HG03066 (cell line): ENCODE measurements around the gene ME3.
"Not testable (repeated sequence)": the region's sequence is repeated elsewhere in the genome, so short reads cannot be mapped to it uniquely, and the experiment has no call there.

Source experiments
- ATAC-seq: cut with Tn5 transposase; IDR thresholded peaks from one replicate; pipeline ENCODE4 v1.9.1; 2021; ENCODE audit warnings: low read depth; ENCODE audit not compliant: unreplicated experiment

The ME3 gene

DNA sequence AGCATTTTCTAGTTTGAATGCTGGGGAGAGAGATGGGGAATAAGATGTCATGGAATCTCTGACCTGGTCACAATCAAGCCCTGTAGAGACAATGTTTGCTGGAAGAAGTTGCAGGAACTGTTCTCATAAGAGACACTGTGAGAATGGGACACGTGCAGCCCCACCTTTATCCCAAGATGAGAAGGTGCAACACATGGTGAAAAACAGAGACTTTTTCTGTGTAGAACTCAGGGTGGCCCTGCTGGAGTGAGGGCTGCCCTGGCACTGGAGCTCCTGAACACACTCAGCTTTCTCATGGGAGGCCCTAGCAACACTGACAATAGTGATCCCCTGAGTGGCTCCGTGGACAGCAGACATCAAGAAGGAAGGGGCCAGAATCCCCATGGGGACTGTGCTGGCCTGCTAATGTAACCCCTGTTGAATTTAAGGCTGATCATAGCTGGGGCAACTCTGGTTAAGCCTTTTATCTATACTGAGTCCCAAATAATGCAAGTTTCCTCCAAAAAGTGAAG is 106.6 kb downstream of the ME3 start:
- no peak for ATAC-seq

DNA sequence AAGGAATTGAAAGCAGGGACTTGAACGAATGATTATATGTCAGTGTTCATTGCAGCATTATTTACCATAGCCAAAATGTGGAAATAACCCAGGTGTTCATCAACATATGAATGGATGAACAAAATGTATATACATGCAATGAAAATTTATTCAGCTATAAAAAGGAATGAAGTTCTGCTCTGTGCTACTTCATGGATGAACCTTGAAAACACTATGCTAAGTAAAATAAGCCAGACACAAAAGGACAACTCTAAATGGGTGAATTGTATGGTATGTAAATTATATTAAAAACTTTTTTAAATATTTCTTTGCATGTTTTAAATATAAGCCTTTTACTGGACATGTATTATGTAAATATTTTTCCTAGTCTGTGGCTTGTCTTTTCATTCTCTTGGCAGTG is 107.0 kb downstream of the ME3 start:
- no peak for ATAC-seq

DNA sequence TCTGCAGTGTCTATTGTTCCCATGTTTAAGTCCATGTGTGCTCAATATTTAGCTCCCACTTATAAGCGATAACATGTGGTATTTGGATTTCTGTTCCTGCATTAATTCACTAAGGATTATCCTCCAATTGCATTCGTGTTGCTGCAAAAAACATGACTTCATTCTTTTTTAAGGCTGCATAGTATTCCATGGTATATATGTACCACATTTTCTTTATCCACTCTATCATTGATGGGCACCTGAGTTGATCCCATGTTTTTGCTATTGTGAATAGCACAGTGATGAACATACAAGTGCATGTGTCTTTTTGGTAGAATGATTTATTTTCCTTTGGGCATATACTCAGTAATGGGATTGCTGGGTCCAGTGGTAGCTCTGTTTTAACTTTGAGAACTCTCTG is 109.6 kb downstream of the ME3 start:
- not testable (repeated sequence) for ATAC-seq

DNA sequence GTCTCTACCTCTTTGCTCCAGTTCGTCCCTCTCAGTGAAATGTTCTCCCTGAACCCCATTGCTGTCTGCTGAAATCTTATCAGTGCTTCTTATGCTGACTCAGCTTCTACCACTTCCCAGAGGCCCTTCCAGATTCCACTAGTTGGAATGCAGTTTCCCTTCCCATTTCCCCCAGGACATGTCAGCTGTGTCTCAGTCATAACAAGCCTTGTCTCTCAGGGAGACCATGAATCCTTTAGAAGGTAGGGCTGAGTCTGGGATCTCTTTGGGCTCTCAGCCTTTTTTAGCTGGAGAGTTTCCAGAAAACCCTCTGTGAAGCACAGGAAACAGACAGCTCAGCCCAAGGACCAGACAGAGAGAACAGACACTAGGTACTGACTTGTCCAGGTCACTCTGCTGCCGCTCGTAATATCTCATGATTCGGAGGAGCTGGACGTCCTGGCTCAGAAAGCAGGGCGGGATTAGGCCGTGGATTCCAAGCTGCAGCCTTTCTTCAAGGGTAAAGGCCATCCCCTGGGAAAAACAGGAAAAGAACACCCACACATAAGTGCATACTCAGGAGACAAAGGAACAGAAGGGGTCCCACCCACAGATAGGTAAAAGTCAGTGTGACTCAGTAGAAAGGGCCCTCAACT is 113.0 kb downstream of the ME3 start:
- no peak for ATAC-seq

DNA sequence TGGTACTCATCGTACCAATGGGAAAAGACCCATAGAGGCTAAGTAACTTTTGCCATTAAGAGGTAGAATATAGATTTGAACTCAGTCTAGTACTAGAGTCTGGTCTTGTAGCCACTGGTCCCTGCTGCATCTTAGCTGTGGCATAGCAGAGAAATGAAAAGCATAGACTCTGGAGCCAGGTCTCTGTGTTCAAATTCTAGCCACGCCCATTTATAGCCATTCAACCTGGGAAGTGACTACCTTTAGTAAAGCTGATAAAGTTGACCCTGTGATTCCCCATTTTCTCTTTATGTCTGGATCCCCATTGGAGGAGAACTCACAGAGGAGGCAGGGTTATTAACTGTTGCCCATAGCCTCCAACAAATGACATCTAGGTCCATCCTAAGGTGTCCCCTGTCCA is 113.6 kb downstream of the ME3 start:
- no peak for ATAC-seq

DNA sequence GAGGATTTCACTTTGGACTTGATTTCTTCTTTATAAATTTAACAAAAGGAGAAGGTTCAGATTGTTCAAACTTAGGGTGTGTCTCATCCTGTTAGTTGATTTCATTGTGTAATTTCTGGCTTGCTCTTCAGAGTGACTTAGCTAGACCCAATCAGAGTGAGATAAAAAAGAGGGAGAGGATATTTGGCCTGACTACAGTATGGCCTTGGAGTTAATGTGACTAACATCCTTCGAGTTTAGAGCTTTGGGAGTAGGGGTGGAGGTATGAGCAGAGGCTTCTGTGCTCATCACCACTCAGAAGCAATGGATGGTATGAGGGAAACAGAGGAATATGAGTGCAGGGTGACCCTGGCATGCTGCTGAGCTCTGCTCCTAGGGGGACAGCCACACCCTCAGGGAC is 114.2 kb downstream of the ME3 start:
- ATAC-seq: no peak

DNA sequence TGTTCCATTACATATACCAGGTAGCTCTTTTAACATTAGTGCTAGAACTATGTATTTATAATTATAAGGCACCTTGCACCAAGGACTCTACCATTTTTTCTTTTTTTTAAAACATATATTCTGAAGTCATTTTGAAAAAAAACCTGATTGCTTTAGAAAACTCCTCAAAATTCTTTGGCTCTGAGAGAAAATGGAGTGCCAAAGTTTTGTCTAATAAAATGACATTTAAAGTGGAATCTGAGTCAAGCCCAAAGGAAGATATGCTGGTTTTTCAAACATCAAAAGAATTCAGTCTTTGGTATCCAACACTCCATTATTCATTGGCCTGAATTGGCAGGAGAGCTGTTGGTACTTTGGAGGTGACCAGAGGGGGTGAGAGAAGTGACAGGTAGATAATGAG is 116.5 kb downstream of the ME3 start:
- no peak for ATAC-seq

DNA sequence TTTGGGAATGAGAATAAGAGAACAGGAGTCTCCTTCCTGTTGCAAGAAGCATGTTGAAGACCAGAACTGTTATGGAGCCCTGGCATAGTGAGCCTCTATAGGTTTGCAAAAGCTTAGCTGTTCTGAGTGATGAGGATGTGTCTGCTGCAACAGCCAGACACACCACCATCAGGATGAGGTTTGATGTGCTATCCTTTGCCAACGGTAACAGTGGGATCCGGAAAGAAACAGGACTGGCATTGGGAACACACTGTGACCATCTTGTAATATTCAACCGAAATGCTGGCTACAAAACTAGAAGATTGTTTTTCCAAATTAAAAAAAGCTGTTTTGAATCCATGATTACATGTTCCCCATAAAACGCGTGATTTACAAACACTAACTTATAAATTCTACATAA is 117.0 kb downstream of the ME3 start:
- no peak for ATAC-seq

DNA sequence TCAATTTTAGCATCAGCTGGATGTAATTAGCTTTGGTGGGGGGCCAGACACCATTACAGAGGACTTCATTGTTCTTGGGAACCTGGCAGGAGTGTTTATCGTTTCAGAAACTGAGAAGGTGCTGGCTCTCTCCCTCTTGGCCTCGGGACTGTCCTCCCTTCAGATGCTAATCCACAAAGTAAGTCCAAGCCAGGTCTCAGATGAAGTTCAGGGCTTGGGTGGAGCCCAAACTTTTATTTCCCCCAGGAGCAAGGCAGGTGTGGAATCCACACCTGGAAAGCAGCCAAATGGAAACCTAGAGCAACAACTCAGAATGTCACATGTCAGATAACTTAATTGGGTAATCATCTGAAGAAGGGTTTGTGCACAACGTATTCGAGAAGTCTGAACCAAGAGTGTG is 119.2 kb downstream of the ME3 start:
- ATAC-seq: no peak

DNA sequence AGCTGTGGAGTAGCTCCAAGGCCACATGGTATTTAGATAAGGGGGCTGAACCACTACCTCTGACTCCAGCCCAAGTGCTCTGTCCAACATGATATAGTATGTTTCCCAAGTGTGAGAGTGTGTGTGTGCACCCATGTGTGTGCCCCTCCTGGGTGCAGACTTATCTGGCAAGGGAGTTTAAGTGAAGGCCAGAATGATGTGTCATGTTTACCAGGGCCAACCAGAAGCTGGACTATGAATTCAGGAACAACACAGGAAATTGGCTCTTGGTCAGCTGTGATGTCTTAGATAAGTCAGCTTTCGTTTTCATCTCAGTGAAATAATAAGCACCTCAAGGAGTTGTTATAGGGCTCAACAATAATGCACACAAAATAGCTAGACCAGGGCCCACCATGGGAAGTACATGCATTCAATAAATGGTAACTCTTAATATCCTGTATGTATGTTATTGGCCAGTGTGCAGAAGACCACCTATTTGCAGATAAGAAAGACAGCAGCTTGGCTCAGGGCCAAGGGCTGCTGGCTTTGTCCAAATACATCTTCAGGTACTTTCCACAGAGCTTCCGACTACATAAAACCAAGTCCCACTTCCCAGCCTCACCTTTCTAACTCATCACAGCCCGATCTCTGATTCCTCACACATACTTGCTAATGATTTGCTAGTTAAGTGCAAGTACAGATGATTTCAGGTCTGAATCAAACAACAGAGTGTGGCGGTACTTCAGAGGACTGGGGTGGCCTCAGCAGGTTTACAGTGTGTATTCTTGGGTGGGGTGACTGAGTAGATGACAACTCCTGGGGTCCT is 120.9 kb downstream of the ME3 start:
- ATAC-seq: no peak

DNA sequence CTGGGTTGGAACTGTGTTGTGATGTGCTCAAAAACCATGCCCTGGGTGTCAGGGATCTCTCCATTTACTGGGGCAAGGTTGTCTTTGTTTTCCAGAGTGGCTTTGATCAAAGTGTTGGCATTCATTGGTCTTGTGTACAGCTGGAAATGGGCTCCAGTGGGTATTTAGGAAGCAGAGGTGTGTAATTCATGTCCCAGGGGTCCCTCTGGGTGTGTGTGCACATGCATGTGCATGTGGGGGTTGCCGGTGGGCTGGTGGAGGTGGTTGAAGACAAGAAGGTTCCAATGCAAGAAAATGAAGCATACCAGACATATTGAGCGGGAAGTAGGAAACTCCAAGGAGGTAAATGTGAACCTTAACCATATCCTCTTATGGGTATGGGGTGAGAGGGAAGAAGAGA is 121.7 kb downstream of the ME3 start:
- ATAC-seq: no peak

DNA sequence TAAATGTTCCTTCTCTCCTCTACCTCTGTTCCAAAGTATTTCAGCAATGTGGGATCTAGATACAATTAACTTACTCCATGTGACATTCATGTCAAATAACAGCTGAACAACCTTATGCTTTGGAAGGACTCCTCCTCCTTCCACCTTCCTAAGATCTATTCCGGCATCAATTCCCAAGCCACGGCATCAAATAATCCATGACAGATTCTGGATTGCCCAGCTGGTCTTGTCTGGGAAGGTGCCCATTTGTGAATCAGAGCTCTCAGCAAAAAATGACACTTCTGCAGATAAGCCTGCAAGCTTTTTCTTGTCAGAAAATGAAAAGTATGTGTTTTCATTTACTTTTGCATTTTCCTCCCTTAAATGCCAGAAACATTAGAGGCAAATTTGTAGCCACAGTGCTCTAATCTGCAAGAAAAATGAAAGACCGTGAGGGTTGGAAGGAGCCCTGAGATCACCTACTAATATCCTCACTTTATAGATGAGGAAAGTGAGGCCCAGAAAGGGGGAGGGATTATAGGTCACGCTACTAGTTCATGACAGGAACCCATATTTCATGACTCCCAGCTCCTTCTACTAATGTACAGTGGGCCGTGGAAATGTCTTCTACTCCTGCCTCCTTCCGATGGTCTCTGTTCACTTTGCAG is 124.0 kb downstream of the ME3 start:
- no peak for ATAC-seq

DNA sequence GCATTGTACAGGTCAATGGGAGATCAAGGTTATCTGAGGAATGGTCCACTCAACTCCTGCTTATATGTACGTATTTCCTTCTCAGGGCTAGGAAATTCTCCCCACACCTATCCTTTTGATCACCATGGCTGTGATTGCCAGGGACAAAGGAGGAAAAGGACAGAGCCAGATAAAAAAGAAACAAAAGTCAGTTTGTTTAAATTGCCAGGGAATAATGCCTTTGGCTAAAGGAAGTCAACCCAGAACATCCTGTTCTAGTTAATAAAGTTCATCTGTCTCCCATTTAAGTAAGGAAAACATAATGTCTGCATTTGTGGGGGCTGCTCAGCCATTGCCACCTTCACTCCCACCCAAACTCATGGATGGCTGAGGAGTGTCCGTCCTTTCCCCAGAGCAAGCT is 124.7 kb downstream of the ME3 start:
- no peak for ATAC-seq

DNA sequence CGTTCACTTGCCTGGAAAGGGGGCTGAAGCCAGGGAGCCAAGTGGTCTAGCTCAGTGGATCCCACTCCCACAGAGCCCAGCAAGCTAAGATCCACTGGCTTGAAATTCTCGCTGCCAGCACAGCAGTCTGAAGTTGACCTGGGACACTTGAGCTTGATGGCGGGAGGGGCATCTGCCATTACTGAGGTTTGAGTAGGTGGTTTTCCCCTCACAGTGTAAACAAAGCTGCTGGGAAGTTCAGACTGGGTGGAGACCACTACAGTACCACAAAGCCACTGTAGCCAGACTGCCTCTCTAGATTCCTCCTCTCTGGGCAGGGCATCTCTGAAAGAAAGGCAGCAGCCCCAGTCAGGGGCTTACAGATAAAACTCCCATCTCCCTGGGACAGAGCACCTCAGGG is 131.1 kb downstream of the ME3 start:
- not testable (repeated sequence) for ATAC-seq

DNA sequence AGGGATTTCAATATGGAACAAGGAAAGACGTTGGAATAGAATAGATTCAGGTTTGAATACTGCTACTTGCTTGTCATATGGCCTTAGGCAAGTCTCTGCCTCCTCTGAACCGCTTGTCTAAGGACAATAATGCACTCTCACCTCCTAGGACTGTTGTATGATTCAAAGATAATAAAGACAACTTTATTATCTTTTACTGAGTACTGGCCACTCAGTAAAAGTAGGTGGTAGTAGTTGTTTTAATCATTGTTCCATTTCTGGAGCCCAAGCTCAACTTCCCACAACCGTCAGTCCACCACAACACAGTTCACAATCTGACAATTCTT is 134.2 kb downstream of the ME3 start:
- no peak for ATAC-seq

DNA sequence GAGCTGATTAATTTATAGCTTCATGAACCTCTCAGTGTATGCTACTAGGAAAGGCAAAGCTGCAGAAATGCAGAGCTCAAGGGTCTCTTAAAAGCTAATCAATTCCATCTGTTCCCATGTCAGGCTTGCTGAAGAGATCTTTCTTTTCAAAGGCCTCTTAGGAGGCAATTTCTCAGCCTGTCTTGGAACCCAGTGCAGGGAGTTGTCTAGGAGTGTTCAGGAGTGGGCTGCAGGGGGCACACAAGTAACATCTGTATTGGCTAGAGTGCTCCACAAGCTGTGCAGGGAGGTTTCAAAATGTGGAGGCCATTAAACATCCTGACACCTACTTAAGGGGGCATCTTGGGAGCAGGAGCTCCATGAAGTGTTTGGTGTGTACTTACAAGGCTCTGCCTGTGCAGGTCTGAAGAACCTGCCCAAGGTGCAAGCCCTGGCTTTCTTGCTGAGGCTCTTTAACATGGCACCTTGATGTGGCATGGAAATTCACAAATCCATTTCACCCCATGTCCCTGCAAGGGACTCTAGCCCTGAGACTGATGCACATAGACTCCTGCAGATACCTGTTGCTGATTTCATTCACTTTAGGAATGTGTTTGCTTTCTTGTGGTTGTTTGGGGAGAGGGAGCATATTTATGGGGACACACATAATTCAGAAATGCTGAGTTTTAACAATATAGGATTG is 134.7 kb downstream of the ME3 start:
- no peak for ATAC-seq

DNA sequence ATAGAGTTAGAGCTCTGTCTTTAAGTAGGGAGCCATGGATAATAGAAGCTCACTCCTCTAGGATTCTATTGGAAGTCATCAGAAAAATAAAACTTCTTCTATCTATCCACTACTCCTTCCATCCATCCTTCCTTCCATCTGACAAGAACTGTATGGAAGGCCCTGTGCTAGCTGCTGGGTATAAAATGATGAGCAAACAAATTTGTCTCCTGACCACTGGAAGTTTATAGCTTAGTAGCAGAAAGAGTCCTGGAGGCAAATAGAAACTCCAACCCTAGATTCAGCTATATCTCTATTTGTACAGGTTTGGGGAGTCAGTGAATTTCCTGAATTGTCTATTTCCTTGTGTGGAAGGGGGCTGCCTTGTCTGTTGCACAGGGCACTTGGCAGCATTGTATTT is 136.6 kb downstream of the ME3 start:
- ATAC-seq: no peak

DNA sequence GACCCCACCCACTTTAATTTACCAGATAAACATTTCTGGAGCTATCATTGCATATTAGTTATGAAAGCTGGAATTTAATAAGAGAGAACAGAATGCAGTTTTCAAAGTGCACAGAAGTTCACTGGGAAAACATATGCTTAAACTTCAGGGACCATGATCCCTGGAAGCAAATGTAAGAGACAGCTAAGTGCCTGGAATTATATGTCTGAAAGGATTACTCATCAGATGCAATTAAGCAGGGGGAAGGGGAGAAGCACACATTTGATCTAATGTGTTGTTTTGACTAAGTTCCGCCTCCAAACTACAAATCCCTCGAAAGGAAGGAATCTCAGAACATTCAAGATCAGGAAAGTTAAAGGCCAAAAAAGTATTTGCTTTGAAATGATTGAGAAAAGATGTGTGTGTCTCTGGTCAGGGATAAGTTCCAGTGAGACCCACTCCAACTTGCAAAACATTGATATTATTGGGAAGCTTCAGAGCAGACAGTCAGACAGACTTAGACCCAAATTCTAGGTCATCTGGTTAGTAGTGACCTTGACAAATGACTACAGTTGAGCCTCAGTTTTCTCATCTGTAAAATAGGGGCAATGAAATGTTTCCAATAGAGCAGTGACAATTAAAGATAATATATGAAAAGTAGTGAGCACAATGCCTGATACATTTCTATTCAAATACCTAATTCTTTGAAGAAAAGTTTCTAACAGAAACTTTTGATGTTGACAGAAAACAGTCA is 147.6 kb downstream of the ME3 start:
- ATAC-seq: no peak

DNA sequence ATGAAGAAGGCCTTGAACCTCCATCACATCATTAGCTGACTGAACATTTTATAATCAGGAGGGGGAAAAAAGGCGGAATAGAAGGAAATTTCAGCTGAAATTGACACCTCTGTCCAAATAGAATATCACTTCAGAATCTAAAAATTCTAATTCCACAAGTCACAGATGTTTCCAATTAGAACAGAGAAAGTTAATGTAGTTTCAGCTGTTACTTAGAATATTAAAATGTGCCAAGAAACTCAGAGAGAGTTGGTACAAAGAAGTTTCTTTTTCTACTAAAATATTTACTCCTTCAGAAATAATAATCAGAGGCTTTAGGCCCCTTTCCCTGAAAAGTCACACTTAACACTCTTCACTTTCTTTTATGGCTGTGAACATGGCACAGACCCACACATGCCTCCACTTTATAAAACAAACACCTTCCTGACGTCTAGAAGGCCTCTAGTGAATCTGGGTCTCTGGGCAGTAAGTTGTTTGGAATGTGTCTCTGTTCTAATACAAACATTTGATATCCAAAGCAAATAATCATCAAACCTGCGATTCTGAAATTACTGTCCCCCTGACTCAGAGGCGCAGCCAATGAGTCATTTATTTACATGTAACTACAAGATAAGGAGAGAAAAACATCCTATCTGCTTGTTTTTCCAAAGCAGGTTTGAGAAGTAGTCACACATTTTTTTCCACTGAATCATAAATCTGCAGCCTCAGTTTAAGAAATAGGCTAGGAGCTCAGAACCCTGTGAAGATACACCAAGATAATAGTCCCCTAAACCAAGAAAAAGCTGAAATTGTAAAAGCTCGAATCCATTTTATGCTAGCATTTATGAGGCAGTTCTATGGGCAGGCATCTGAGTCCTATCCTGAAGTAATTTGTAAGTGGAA is 148.4 kb downstream of the ME3 start:
- ATAC-seq: no peak

DNA sequence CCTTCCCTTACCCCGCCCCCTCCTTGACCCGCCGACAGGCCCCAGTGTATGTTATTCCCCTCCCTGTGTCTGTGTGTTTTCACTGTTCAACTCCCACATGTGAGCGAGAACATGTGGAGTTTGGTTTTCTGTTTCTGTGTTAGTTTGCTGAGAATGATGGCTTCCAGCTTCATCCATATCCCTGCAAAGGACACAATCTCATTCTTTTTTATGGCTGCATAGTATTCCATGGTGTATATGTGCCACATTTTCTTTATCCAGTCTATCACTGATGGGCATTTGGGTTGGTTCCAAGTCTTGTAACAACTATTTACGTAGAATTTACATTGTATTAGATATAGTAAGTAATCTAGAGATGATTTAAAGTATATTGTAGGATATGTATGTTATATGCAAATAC is 149.9 kb downstream of the ME3 start:
- not testable (repeated sequence) for ATAC-seq
